Testis (tissue), 2 donors: ENCODE measurements around the gene WDHD1.

Experiments used
- CTCF ChIP-seq, 3 experiments: fragments of 450-650 bp in 2 of 3; fragments of 200-600 bp in 1 of 3; sonication (generic) in 1 of 3; IDR thresholded peaks; one replicate each; pipeline ENCODE4 v1.5.1; 2016 to 2019; ENCODE audit warnings: antibody characterized with exemption in 3 of 3, mild to moderate bottlenecking in 2 of 3, moderate library complexity in 1 of 3
- POLR2A ChIP-seq: fragments of 450-650 bp; IDR thresholded peaks from one replicate; pipeline ENCODE4 v1.6.1; 2017; ENCODE audit warnings: antibody characterized with exemption, mild to moderate bottlenecking, moderate library complexity

- peak; percentile 85 for TF ChIP-seq POLR2A
- peak; percentile 100 for TF ChIP-seq CTCF (IDR thresholded peaks at IDR 0.05)
These were observed 24.7 kb upstream of the WDHD1 start, which contains the start of gene MAPK1IP1L for GRCh38 chr14:55051423-55052268.
